CD4-positive, alpha-beta T cell treated with Interleukin-1 beta for 1 hour (primary cell): ENCODE measurements around the gene ULK4.
"Not testable (repeated sequence)": the region's sequence is repeated elsewhere in the genome, so short reads cannot be mapped to it uniquely, and the experiment has no call there.

Experiments
- DNase-seq, 2 donors: peaks; one replicate each; pipeline ENCODE4 v3.0.0-alpha.2; 2020 to 2022

ULK4 gene

DNA sequence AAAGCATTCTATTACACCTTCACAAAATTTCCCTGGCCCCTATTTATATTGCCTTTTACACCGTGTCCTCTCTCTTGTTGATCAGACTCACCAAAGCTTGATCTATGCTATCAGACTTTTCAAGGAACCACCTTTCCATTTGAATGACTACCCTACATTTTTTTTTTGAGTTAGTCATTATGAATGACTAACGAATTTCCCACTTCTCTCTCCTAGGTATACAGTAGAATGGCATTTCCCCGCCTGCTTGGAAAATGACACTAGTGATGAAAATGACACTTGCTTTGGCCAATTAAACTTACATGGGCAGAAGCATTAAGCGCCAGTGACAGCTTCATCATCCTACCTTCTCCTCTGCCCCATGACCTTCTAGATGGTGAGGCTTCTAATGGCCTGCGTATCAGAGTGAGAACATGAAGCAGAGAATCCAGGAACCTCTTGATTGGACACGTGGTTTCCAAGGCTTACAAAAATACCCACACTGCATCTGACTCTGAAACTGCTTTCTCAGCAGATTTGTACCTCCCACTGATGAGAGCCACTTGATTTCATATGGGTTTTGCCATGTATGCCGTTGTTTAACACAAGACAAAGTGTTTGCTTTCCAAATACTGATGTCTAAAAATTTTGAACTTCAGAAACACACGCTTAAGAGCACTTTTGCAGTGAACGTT, 392.1 kb downstream of the ULK4 start:
- DNase-seq = no peak

- no peak for DNase-seq
Observed at GRCh38 chr3:41565948-41566514, 395.9 kb downstream of the ULK4 start.

- no peak for DNase-seq
Observed at GRCh38 chr3:41565003-41565402, 396.9 kb downstream of the ULK4 start.

DNA sequence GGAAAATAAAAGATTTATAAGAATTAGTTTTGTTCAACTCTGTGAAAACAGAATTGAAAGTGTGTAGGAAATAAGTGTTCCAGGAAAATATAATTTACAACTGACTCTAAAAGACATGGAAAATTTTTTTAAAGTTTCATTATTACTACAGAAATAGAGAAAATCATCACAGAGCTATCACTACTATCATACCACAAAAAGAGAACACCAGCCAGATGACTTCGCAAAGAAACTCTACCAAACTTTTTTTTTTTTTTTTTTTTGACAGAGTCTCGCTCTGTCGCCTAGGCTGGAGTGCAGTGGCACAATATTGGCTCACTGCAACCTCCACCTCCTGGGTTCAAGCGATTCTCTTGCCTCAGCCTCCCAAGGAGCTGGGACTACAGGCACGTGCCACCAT, 405.7 kb downstream of the ULK4 start:
- DNase-seq = not testable (repeated sequence)

- DNase-seq = no peak
Observed at GRCh38 chr3:41532976-41533375, 428.9 kb downstream of the ULK4 start.

- DNase-seq = no peak
Observed at GRCh38 chr3:41526995-41527573, 434.8 kb downstream of the ULK4 start.

- no peak for DNase-seq
Observed at GRCh38 chr3:41525303-41526064, 436.4 kb downstream of the ULK4 start.

DNA sequence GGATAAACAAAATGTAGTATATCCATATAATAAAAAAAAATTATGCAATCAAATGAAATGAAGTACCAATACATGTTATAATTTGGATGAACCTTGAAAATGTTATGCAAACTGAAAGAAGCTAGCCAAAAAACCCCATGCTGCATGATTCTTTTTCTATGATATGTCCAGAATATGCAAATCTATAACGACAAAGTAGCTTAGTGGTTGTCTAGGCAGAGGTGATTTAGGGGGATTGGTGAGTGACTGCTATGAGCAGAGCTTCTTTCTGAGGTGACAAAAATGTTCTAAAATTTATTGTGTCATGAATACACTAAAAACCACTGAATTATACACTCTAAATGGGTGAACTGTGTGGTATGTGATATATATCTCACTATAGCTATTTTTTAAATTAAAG, 438.0 kb downstream of the ULK4 start:
- DNase-seq = no peak

- DNase-seq = no peak
Observed at GRCh38 chr3:41522612-41523011, 439.3 kb downstream of the ULK4 start.

- no peak for DNase-seq
Observed at GRCh38 chr3:41521010-41521655, 440.8 kb downstream of the ULK4 start.

- DNase-seq = no peak
Observed at GRCh38 chr3:41519746-41520145, 442.2 kb downstream of the ULK4 start.

DNA sequence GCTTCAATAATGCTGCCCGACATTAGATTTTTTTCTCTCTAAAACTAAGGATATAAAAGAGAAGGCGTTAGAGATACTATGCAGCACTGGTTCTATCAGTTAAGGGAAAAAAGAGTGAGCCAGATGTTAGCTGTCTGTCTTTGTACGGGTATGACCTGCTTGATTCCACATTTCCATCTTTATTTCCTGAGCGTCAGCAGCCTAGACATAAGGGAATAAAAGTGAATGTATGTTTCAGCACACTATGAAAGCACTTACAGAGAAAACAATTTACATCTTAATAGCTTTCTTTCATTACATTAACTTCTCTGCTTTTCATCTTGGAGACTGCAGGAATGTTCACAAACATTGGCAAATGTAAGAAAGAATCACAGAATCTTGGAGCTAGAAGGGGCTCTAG, 443.3 kb downstream of the ULK4 start:
- no peak for DNase-seq

- no peak for DNase-seq
Observed at GRCh38 chr3:41508063-41508696, 453.7 kb downstream of the ULK4 start.

DNA sequence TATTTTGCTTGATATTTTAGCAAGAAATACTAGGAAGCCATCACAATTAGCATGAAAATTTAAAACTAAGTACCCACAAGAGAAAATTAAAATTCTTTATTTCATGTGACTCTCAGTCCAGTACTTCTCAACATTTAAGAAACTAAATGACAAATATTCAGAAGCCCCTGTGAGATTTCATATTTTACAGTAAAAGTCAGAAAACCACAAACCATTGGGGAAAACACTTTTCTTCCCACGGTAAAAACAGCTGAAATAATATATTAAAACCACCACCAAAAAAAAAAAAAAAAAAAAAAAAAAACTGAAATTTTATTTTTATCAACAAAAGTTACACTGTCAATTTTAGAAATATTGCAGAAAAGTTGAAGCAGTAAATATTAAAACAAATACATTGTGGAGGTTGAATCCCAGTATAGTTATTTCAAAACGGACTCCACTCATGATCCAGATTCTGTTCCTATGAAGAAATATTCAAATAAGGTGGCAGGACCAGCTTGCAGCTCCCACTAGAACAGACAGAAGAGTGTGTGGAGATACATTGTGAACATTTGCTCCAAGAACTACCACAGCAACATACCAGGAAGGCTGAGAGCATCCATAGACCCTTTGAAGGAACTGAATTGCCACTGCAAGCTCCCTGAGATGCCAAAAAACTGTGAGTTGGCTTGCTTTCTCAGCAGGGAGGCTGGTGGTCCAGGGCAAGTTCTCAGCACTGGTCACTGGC, 454.4 kb downstream of the ULK4 start:
- no peak for DNase-seq

DNA sequence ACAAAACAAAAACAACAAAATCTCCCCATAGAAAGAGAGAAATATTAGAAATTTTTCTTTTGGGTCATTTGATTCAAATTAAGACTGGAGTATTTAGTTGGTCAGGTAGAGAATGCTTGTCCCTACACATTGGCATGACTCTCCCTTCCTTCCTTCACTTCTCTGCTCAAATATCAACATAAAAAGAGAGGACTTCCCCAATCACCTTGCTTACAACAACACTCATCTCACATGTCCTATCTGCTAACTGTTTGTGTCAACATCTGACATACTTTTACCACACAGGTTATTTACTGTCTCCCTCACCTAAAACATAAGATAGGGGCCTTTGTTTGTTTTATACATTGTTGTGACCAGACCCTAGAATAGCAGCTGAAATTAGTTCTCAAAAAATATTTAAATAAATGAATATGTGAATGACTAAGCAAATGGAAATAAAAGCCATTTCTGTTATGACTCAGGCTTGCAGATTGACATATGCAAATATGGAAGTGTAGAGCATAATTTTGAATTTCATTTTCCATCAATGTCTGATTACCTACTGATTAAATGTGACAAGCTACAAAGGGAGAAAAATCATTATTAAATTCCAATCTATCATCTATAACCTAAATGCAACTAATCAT, 457.8 kb downstream of the ULK4 start:
- DNase-seq = no peak

- DNase-seq = no peak
Observed at GRCh38 chr3:41502481-41502880, 459.4 kb downstream of the ULK4 start.

DNA sequence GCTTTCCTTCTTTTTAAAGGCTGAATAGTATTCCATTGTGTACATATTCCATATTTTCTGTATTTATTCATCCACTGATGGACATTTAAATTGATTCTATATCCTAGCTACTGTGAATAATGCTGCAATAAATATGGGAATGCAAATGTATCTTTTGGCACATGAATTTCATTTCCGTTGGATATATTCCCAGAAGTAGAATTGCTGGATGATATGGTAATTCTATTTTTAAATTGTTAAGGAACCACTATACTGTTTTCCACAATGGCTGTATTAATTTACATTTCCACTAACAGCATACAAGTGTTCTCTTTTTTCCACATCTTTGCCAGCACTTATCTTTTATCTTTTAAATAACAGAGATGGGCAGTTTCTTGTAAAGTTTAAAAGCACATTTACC, 459.9 kb downstream of the ULK4 start:
- no peak for DNase-seq

DNA sequence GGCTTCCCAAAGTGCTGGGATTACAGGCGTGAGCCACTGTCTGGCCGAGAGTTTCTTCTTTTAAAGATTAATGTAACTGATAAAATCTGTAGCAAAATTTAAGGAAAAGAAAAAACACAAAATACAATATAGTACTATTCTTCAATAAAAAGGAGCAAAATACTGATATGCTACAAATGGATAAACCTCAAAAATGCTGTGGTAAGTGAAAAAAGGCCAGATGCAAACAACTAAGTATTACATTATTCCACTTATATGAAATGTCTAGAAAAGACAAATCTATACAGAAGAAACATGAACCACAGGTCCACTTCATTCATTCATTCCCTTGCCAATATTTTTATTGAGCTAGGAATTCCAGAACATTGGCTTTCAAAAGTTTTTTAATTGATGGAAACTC, 463.1 kb downstream of the ULK4 start:
- DNase-seq = no peak

DNA sequence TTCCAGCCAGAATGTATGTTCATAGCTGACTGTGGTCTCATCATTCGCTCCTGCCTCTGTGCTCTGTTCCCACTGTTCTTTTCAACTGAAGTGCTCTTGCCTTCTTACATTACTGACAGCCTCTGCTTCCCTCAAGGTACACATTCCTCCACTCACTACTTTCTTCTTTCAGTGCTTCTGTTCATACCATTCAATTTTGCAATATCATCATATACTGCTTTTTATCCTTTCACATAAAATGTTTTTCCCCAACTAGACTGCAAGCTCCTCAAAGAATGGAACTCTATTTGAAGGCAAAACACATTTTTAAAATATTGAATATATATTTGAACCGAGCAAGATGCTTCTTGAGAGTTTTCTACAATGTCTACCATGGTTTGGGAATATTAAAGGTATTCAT, 471.5 kb downstream of the ULK4 start:
- DNase-seq = no peak

DNA sequence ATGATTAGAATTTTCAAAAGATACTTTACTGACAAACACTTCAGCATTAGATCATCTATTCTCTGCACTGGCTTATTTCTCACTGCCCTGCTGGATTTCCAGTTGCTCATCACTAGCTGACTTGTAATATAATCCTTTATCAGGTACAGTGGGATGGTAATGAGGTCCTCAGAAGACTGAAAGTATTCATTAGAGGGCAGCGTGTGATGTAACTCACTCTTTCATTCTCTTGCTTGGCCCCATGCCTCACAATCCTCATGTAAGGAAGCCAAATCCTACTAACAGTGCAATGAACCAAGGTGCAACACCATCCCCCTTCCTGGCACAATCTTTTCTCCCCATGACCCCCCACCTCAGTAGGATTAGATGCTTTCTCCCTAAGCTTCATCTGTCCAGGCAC, 472.7 kb downstream of the ULK4 start:
- no peak for DNase-seq

DNA sequence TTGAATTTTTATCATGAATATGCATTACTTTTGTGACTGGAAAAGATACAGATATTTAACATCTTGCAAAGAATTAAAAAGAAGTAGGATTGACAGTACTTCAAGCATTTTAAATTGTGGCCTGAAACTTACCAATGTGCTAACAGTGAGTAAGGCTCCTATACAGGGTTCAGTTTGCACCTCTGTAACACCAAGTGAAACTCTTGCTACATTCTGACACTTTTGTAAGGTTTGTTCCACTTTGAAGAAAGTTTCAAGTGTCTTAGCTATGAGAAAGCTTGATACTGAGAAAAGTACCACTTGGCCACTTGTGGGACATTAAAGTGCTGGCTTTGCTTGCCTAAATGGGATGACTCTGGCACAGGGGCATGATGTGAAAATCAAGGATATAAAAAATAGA, 473.4 kb downstream of the ULK4 start:
- no peak for DNase-seq

GRCh38 chr3:41485484-41485883, 476.4 kb downstream of the ULK4 start:
- no peak for DNase-seq
